PFSK-1 (cell line): ENCODE results near the gene ANKRD52.

Experiments used
- TAF1 ChIP-seq: IDR thresholded peaks from 2 replicates; pipeline ENCODE4 v1.6.1; 2012; ENCODE audit warnings: low read length, control low read depth, borderline replicate concordance; ENCODE audit not compliant: insufficient read depth
- TF ChIP-seq, protein P1 (sequence below), 2 experiments: IDR thresholded peaks; 2 replicates each; pipeline versions ENCODE4 v1.6.1 to v1.8.0; 2011 to 2012; ENCODE audit warnings: low read depth in 2 of 2, low read length in 2 of 2, control low read depth in 1 of 2, inconsistent platforms in 1 of 2, mild to moderate bottlenecking in 1 of 2, moderate library complexity in 1 of 2; ENCODE audit not compliant: insufficient read depth in 1 of 2

DNA sequence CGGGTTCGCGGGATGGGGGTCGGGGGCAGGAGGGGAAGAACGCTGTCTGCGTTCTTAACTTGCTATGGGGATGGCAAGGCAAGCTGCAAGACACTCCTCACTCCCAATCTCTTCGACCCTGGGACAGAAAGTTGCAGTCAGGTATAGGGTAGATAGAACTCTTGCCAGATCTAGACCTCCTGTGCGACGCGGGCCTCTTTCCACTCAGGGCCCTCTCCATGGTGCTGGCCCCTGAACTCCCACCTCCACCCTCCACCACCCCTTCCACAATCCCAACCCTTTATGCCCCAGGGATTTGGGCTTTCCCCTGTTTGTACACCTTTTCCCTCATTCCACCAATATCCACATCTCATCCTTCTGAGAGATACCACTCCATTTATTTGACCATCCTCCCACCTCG is 33.2 kb downstream of the ANKRD52 start:
- no peak for TF ChIP-seq TAF1
- TF ChIP-seq, protein P1, sequence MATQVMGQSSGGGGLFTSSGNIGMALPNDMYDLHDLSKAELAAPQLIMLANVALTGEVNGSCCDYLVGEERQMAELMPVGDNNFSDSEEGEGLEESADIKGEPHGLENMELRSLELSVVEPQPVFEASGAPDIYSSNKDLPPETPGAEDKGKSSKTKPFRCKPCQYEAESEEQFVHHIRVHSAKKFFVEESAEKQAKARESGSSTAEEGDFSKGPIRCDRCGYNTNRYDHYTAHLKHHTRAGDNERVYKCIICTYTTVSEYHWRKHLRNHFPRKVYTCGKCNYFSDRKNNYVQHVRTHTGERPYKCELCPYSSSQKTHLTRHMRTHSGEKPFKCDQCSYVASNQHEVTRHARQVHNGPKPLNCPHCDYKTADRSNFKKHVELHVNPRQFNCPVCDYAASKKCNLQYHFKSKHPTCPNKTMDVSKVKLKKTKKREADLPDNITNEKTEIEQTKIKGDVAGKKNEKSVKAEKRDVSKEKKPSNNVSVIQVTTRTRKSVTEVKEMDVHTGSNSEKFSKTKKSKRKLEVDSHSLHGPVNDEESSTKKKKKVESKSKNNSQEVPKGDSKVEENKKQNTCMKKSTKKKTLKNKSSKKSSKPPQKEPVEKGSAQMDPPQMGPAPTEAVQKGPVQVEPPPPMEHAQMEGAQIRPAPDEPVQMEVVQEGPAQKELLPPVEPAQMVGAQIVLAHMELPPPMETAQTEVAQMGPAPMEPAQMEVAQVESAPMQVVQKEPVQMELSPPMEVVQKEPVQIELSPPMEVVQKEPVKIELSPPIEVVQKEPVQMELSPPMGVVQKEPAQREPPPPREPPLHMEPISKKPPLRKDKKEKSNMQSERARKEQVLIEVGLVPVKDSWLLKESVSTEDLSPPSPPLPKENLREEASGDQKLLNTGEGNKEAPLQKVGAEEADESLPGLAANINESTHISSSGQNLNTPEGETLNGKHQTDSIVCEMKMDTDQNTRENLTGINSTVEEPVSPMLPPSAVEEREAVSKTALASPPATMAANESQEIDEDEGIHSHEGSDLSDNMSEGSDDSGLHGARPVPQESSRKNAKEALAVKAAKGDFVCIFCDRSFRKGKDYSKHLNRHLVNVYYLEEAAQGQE (IDR thresholded peaks at IDR 0.05; ENCODE audit: insufficient read depth in 1 of 2, low read depth in 2 of 2, low read length in 2 of 2): peak; percentile 80 to 90
